Nucleus accumbens (tissue), 56 donors: ENCODE data around the gene NFE2L2.
"Not testable (repeated sequence)": the region's sequence is repeated elsewhere in the genome, so short reads cannot be mapped to it uniquely, and the experiment has no call there.

ENCODE experiments used
- DNase-seq, 56 donors: peaks; one replicate each; lab custom pipeline; 2025; lab: John Stamatoyannopoulos, UW

The NFE2L2 gene

GRCh38 chr2:177207101-177207500, 57.4 kb downstream of the NFE2L2 start:
- no peak for DNase-seq

GRCh38 chr2:177204417-177204816, 60.1 kb downstream of the NFE2L2 start:
- DNase-seq = no peak

GRCh38 chr2:177201919-177202346, 62.6 kb downstream of the NFE2L2 start:
- peak in 1 of 56 donors; percentile 4 for DNase-seq

- DNase-seq = not testable (repeated sequence)
Observed at GRCh38 chr2:177200419-177200818, 64.1 kb downstream of the NFE2L2 start.

GRCh38 chr2:177195194-177195593, 69.3 kb downstream of the NFE2L2 start:
- no peak for DNase-seq

GRCh38 chr2:177193240-177193639, 71.3 kb downstream of the NFE2L2 start:
- no peak for DNase-seq

- DNase-seq = no peak
Observed at GRCh38 chr2:177192788-177193187, 71.7 kb downstream of the NFE2L2 start.

GRCh38 chr2:177190941-177191340, 73.6 kb downstream of the NFE2L2 start:
- DNase-seq = no peak

GRCh38 chr2:177188482-177189469, 75.8 kb downstream of the NFE2L2 start:
- DNase-seq = no peak

GRCh38 chr2:177187631-177188312, 76.8 kb downstream of the NFE2L2 start:
- DNase-seq = no peak

- DNase-seq = not testable (repeated sequence)
Observed at GRCh38 chr2:177186038-177186437, 78.5 kb downstream of the NFE2L2 start.

- no peak for DNase-seq
Observed at GRCh38 chr2:177184606-177185005, 79.9 kb downstream of the NFE2L2 start.

GRCh38 chr2:177183860-177184259, 80.7 kb downstream of the NFE2L2 start:
- no peak for DNase-seq
